ENCODE measurements around the gene CDK19. TPM values are rescaled to one million over a fixed set of nuclear protein-coding genes. Genes with fewer than 3 reads are reported as not detected.

Gene CDK19
- total RNA-seq, 1 experiment from 2014 or later = 24.3 TPM

DNA sequence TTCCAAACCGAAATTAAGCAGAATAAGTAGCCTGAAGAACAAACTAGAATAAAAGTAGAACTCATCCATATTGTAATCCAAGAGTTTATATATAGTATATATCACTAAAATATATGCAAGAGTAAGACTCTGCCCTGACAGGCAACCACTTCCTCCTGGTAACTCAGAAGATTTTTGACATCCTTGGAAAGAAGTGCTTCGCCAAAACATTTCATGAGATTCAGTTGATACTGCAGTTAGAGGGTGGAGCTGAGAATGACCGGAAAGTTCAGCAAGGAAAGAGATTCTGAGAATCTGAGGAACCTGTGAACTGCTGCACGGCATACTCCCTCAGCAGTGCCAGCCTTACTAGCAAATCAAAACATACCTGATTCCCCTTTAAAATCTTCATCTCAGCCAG is 79.6 kb downstream of the CDK19 start:
- Mint-ChIP-seq H3K27ac (ENCODE audit: unreplicated experiment) (no peak overlapping the region), H3K4me3 (ENCODE audit: low read depth, unreplicated experiment) (no peak overlapping the region), H3K36me3 (ENCODE audit: insufficient read depth, unreplicated experiment) (no peaks in the 10 kb centered on the region), H3K27me3 (ENCODE audit: unreplicated experiment) (no peaks in the 10 kb centered on the region), H3K9me3 (ENCODE audit: low read depth, unreplicated experiment) (no peaks in the 10 kb centered on the region), H3K4me1 (ENCODE audit: low read depth, unreplicated experiment) (peaks cover 18% of the 10 kb centered on the region)
- CTCF ChIA-PET = no interaction called here
- no TSS peak for BruUV-seq (replicated peaks)
- intact Hi-C loops (cut with micrococcal nuclease; ENCODE audit: unreplicated experiment) = no loop called here
- no peak for DNase-seq
- TF ChIP-seq, protein P1, sequence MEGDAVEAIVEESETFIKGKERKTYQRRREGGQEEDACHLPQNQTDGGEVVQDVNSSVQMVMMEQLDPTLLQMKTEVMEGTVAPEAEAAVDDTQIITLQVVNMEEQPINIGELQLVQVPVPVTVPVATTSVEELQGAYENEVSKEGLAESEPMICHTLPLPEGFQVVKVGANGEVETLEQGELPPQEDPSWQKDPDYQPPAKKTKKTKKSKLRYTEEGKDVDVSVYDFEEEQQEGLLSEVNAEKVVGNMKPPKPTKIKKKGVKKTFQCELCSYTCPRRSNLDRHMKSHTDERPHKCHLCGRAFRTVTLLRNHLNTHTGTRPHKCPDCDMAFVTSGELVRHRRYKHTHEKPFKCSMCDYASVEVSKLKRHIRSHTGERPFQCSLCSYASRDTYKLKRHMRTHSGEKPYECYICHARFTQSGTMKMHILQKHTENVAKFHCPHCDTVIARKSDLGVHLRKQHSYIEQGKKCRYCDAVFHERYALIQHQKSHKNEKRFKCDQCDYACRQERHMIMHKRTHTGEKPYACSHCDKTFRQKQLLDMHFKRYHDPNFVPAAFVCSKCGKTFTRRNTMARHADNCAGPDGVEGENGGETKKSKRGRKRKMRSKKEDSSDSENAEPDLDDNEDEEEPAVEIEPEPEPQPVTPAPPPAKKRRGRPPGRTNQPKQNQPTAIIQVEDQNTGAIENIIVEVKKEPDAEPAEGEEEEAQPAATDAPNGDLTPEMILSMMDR (IDR thresholded peaks at IDR 0.05; ENCODE audit: unreplicated experiment) = no peak

DNA sequence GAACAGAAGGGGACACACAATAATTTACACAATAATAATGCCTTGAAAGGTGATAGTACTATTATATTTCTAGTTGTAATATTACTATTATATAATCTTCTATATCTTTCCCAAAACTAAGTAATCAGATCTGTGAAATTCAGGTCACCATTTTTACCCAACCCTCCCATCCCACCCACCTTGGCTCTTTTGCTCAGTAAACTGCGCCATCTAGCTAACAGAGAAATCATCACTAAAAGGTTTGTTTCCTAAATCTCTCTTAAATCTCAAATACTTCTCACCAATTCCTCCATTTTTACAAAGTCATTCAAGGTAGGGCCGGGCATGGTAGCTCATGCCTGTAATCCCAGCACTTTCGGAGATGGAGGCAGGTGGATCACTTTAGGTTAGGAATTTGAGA is 83.4 kb downstream of the CDK19 start:
- intact Hi-C loops (cut with micrococcal nuclease; ENCODE audit: unreplicated experiment) = no loop called here

DNA sequence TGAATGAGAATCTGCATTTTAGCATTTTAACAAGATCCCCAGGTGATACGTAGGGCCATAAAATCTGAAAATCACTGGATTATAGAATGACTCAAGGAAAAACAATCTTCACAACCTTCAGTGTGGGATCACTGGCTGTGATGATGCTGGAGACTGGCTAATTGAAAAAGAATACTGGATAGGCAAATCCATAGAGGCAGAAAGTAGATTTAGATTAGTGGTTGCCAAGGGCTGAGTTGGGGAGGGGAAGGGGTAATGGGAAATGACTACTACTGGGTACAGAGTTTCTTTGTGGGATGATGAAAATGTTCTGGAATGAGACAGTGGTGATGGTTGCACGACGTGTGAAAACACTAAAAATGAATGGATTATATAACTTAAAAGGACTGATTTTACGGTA is 84.1 kb downstream of the CDK19 start:
- Mint-ChIP-seq H3K9me3 (ENCODE audit: low read depth, unreplicated experiment) (no peaks in the 10 kb centered on the region), H3K36me3 (ENCODE audit: insufficient read depth, unreplicated experiment) (no peaks in the 10 kb centered on the region), H3K4me1 (ENCODE audit: low read depth, unreplicated experiment) (no peaks in the 10 kb centered on the region), H3K27me3 (ENCODE audit: unreplicated experiment) (no peaks in the 10 kb centered on the region), H3K27ac (ENCODE audit: unreplicated experiment) (no peak overlapping the region), H3K4me3 (ENCODE audit: low read depth, unreplicated experiment) (no peak overlapping the region)
- TF ChIP-seq, protein P1 (IDR thresholded peaks at IDR 0.05; ENCODE audit: unreplicated experiment) = no peak
- intact Hi-C loops (cut with micrococcal nuclease; ENCODE audit: unreplicated experiment) = no loop called here
- DNase-seq = no peak
- CTCF ChIA-PET = no interaction called here
- BruUV-seq (replicated peaks) = no TSS peak

More for the DNA sequence above, 83.4 kb downstream of the CDK19 start:
- CTCF ChIA-PET = interaction anchor here (0.6 kb wide), 1 partner anchor 186 kb away, joined by 4 read pairs; no protein-coding TSS in a partner anchor
- no peak overlapping the region for H3K27ac Mint-ChIP-seq (ENCODE audit: unreplicated experiment)
- H3K4me1 Mint-ChIP-seq (ENCODE audit: low read depth, unreplicated experiment) = no peaks in the 10 kb centered on the region
- no peaks in the 10 kb centered on the region for H3K36me3 Mint-ChIP-seq (ENCODE audit: insufficient read depth, unreplicated experiment)
- TF ChIP-seq, protein P1 (IDR thresholded peaks at IDR 0.05; ENCODE audit: unreplicated experiment) = no peak
- H3K9me3 Mint-ChIP-seq (ENCODE audit: low read depth, unreplicated experiment) = no peaks in the 10 kb centered on the region
- no TSS peak for BruUV-seq (replicated peaks)
- no peak overlapping the region for H3K4me3 Mint-ChIP-seq (ENCODE audit: low read depth, unreplicated experiment)
- no peaks in the 10 kb centered on the region for H3K27me3 Mint-ChIP-seq (ENCODE audit: unreplicated experiment)
- DNase-seq = no peak

DNA sequence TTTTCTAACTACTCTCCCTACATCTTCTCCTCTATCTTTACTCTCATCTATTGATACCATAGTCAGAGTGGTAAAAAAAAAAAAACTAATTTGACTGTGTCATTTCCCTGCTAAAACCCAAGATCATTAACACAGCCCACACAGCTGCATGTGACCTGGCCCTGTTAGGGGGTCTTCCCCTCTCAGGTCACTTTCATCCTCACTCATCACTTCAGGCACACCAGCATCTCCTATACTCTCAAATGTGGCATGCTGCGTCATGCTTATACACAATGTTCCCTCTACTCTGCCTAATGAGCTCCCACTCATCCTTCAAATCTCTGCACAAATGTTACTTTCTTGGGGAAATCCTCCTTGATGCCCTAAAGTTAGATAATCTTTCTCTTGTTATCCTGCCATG is 86.8 kb downstream of the CDK19 start:
- BruUV-seq (replicated peaks) = no TSS peak

More for the DNA sequence above, 86.8 kb downstream of the CDK19 start:
- intact Hi-C loops (cut with micrococcal nuclease; ENCODE audit: unreplicated experiment) = no loop called here
- H3K36me3 Mint-ChIP-seq (ENCODE audit: insufficient read depth, unreplicated experiment) = no peaks in the 10 kb centered on the region
- no peak overlapping the region for H3K4me3 Mint-ChIP-seq (ENCODE audit: low read depth, unreplicated experiment)
- no peaks in the 10 kb centered on the region for H3K4me1 Mint-ChIP-seq (ENCODE audit: low read depth, unreplicated experiment)
- no peaks in the 10 kb centered on the region for H3K27me3 Mint-ChIP-seq (ENCODE audit: unreplicated experiment)
- H3K27ac Mint-ChIP-seq (ENCODE audit: unreplicated experiment) = no peak overlapping the region
- TF ChIP-seq, protein P1 (IDR thresholded peaks at IDR 0.05; ENCODE audit: unreplicated experiment) = no peak
- CTCF ChIA-PET = interaction anchor here (0.7 kb wide), 1 partner anchor 20 kb away, joined by 3 read pairs; no protein-coding TSS in a partner anchor
- H3K9me3 Mint-ChIP-seq (ENCODE audit: low read depth, unreplicated experiment) = no peaks in the 10 kb centered on the region
- no peak for DNase-seq
